Measurements from ENCODE around the gene HOXA7. TPM values are rescaled to one million over a fixed set of nuclear protein-coding genes. Genes with fewer than 3 reads are reported as not detected.

Gene HOXA7
- total and polyA plus RNA-seq, 2 experiments from 2014 or later = 0.24 TPM; not detected in 1

DNA sequence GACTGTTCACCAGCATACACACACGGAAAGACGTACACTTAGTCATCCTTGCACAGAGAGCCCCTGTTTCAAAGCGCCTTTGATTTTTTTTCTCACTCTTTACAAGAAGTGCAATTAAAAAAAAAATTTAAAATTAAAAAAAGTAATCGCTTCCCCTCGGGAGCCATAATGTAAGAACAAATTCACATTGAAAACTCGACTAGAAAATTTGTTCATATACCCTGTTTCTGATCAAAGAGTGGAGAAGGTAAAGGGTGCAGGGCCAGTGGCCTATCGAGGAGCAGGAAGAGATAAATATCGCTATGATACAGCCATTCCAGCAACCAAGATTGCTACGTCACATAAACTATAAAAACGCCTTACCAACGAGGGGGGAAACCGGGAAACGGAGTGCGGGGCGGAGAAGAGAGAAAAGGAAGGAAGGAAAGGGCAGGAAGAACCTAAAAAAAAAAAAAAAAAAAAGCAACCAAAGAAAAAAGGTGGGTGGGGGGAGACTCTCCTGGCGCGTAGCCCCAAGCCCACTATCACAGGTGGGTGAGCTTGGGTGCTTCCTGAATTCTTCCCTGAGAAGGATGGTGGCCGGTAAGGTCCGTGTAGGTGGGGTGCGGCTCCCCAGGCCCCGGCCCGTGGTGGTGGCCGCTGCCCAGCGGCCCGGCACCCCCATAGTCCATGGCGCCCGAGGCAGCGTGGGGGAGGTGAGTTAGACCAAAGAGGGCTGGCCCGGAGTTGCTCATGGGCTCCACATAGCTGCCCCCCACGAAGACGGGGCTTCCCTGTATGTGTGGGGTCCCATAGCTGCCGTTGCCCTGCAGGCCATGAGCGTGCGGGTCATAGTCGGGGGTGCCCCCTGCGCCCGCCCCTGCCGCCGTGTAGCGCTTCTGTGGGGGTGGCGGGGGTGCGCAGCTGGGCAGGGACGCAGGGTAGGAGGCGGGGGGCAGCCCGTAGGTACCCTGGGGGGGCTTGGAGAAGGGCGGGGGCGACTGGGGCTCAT is 48.8 kb downstream of the HOXA7 start:
- DNase-seq (ENCODE audit: low spot score) (peak; percentile 54), ATAC-seq (peak; percentile 6)
- Histone ChIP-seq H3K36me3 (ENCODE audit: insufficient read depth) (no peaks in the 10 kb centered on the region), H3K4me1 (ENCODE audit: insufficient read depth) (peaks cover 25% of the 10 kb centered on the region), H3K4me3 (peak overlapping the region; percentile 49; the same call in 1 of the 2 replicates), H3F3A (replicated peaks; ENCODE audit: low read depth) (peaks cover 51% of the 10 kb centered on the region), H3K27me3 (ENCODE audit: insufficient read depth) (peaks cover 100% of the 10 kb centered on the region), H3K79me2 (replicated peaks; ENCODE audit: insufficient read depth) (no peaks in the 10 kb centered on the region), H2AFZ (no peak overlapping the region), H3K27ac (ENCODE audit: low read depth) (no peak overlapping the region), H4K20me1 (replicated peaks; ENCODE audit: insufficient read depth) (peaks cover 80% of the 10 kb centered on the region), H3K9me2 (ENCODE audit: insufficient read depth) (no peaks in the 10 kb centered on the region), H3K4me2 (peak overlapping the region; percentile 75)
- H3K27me3 Mint-ChIP-seq (ENCODE audit: insufficient read depth, low read depth, poor library complexity) = peaks cover 100% of the 10 kb centered on the region
- H3K27ac Mint-ChIP-seq = no peak overlapping the region
- H3K4me1 Mint-ChIP-seq = peaks cover 21% of the 10 kb centered on the region
- TF ChIP-seq STAT1 (IDR thresholded peaks at IDR 0.05; ENCODE audit: unreplicated experiment) = no peak
- no peak for TF ChIP-seq ZNF114 (CRISPR knock-in tag; IDR thresholded peaks at IDR 0.05)
- TF ChIP-seq, protein P1, sequence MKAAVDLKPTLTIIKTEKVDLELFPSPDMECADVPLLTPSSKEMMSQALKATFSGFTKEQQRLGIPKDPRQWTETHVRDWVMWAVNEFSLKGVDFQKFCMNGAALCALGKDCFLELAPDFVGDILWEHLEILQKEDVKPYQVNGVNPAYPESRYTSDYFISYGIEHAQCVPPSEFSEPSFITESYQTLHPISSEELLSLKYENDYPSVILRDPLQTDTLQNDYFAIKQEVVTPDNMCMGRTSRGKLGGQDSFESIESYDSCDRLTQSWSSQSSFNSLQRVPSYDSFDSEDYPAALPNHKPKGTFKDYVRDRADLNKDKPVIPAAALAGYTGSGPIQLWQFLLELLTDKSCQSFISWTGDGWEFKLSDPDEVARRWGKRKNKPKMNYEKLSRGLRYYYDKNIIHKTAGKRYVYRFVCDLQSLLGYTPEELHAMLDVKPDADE (IDR thresholded peaks at IDR 0.05) = no peak
- no peak for TF ChIP-seq ZNF331 (CRISPR knock-in tag; IDR thresholded peaks at IDR 0.05; ENCODE audit: low read depth)
- TF ChIP-seq CREB1 (CRISPR knock-in tag; IDR thresholded peaks at IDR 0.05; ENCODE audit: low read depth) = no peak
- peak; percentile 95 for TF ChIP-seq EZH2 (IDR thresholded peaks at IDR 0.05; ENCODE audit: low read depth, unreplicated experiment)
- no peak for TF ChIP-seq JUNB (IDR thresholded peaks at IDR 0.05; ENCODE audit: unreplicated experiment)
- TF ChIP-seq, protein P2, sequence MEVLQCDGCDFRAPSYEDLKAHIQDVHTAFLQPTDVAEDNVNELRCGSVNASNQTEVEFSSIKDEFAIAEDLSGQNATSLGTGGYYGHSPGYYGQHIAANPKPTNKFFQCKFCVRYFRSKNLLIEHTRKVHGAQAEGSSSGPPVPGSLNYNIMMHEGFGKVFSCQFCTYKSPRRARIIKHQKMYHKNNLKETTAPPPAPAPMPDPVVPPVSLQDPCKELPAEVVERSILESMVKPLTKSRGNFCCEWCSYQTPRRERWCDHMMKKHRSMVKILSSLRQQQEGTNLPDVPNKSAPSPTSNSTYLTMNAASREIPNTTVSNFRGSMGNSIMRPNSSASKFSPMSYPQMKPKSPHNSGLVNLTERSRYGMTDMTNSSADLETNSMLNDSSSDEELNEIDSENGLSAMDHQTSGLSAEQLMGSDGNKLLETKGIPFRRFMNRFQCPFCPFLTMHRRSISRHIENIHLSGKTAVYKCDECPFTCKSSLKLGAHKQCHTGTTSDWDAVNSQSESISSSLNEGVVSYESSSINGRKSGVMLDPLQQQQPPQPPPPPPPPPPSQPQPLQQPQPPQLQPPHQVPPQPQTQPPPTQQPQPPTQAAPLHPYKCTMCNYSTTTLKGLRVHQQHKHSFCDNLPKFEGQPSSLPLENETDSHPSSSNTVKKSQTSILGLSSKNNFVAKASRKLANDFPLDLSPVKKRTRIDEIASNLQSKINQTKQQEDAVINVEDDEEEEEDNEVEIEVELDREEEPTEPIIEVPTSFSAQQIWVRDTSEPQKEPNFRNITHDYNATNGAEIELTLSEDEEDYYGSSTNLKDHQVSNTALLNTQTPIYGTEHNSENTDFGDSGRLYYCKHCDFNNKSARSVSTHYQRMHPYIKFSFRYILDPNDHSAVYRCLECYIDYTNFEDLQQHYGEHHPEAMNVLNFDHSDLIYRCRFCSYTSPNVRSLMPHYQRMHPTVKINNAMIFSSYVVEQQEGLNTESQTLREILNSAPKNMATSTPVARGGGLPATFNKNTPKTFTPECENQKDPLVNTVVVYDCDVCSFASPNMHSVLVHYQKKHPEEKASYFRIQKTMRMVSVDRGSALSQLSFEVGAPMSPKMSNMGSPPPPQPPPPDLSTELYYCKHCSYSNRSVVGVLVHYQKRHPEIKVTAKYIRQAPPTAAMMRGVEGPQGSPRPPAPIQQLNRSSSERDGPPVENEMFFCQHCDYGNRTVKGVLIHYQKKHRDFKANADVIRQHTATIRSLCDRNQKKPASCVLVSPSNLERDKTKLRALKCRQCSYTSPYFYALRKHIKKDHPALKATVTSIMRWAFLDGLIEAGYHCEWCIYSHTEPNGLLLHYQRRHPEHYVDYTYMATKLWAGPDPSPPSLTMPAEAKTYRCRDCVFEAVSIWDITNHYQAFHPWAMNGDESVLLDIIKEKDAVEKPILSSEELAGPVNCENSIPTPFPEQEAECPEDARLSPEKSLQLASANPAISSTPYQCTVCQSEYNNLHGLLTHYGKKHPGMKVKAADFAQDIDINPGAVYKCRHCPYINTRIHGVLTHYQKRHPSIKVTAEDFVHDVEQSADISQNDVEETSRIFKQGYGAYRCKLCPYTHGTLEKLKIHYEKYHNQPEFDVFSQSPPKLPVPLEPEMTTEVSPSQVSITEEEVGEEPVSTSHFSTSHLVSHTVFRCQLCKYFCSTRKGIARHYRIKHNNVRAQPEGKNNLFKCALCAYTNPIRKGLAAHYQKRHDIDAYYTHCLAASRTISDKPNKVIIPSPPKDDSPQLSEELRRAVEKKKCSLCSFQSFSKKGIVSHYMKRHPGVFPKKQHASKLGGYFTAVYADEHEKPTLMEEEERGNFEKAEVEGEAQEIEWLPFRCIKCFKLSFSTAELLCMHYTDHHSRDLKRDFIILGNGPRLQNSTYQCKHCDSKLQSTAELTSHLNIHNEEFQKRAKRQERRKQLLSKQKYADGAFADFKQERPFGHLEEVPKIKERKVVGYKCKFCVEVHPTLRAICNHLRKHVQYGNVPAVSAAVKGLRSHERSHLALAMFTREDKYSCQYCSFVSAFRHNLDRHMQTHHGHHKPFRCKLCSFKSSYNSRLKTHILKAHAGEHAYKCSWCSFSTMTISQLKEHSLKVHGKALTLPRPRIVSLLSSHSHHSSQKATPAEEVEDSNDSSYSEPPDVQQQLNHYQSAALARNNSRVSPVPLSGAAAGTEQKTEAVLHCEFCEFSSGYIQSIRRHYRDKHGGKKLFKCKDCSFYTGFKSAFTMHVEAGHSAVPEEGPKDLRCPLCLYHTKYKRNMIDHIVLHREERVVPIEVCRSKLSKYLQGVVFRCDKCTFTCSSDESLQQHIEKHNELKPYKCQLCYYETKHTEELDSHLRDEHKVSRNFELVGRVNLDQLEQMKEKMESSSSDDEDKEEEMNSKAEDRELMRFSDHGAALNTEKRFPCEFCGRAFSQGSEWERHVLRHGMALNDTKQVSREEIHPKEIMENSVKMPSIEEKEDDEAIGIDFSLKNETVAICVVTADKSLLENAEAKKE (CRISPR knock-in tag; IDR thresholded peaks at IDR 0.05) = no peak
- TF ChIP-seq EZH2phosphoT487 (IDR thresholded peaks at IDR 0.05; ENCODE audit: unreplicated experiment) = peak; percentile 31
- TF ChIP-seq, protein P3, sequence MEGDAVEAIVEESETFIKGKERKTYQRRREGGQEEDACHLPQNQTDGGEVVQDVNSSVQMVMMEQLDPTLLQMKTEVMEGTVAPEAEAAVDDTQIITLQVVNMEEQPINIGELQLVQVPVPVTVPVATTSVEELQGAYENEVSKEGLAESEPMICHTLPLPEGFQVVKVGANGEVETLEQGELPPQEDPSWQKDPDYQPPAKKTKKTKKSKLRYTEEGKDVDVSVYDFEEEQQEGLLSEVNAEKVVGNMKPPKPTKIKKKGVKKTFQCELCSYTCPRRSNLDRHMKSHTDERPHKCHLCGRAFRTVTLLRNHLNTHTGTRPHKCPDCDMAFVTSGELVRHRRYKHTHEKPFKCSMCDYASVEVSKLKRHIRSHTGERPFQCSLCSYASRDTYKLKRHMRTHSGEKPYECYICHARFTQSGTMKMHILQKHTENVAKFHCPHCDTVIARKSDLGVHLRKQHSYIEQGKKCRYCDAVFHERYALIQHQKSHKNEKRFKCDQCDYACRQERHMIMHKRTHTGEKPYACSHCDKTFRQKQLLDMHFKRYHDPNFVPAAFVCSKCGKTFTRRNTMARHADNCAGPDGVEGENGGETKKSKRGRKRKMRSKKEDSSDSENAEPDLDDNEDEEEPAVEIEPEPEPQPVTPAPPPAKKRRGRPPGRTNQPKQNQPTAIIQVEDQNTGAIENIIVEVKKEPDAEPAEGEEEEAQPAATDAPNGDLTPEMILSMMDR (conservative IDR thresholded peaks at IDR 0.05; ENCODE audit: low read depth in 2 of 2) = no peak
- TF ChIP-seq REST (IDR thresholded peaks at IDR 0.05; ENCODE audit: unreplicated experiment) = no peak
- TF ChIP-seq NANOG (IDR thresholded peaks at IDR 0.05; ENCODE audit: borderline replicate concordance) = no peak
- no peak for TF ChIP-seq POLR2AphosphoS5 (IDR thresholded peaks at IDR 0.05; ENCODE audit: low read depth)
- no peaks in the 10 kb centered on the region; the same call in 2 of the 3 replicates for H3K36me3 Mint-ChIP-seq (ENCODE audit: low read depth)
- peak overlapping the region; percentile 57; the same call in 2 of the 3 replicates for H3K4me3 Mint-ChIP-seq
- peaks cover 11% of the 10 kb centered on the region; the same call in 2 of the 3 replicates for H3K9me3 Mint-ChIP-seq

Data from GM23338 (cell line).